HepG2 (cell line): ENCODE measurements around the gene SGSM1. TPM values are rescaled to one million over a fixed set of nuclear protein-coding genes. Genes with fewer than 3 reads are reported as not detected.
A peak's percentile ranks its signal among the peaks of the same experiment; 100 is the strongest.

Experiments
- ATAC-seq: fragments of 200-7000 bp; cut with Tn5 transposase; 3 replicates; pipeline ENCODE4 v1.9.1; 2020; ENCODE audit warnings: mild to moderate bottlenecking, moderate library complexity
- BruUV-seq: library from RNA; stranded (reverse); fragments of 400-500 nt; replicated peaks from 2 replicates; lab custom pipeline; 2021; lab: Mats Ljungman, UMichigan
- CTCF ChIA-PET: fragments of 300-600 bp; formaldehyde crosslinking; extraction: SDS; loops from one replicate; lab custom pipeline; 2021; ENCODE audit warnings: low total read pairs, inconsistent platforms, low intra/inter-chr PET ratio; lab: Yijun Ruan, JAX
- POLR2A ChIA-PET: fragments of 350-600 bp; sonication (Branson Sonifier 250); formaldehyde crosslinking; loops from one replicate; lab custom pipeline; 2020; ENCODE audit warnings: antibody characterized with exemption, inconsistent platforms; lab: Yijun Ruan, JAX
- DNase-seq: peaks from one replicate; pipeline ENCODE4 v3.0.0-alpha.2; 2015; ENCODE audit warnings: low spot score
- FAIRE-seq: peaks from 3 replicates; lab custom pipeline; 2011; peaks lifted over from hg19 to GRCh38; lab: Jason Lieb, UNC
- H2AFZ ChIP-seq: one replicate; pipeline ENCODE4 v1.6.1; 2011; ENCODE audit warnings: low read length, inconsistent platforms
- H3K27ac ChIP-seq: fragments of 300-600 bp; 3 replicates; pipeline ENCODE4 v1.8.0; 2011; ENCODE audit warnings: mixed run types, mild to moderate bottlenecking, mixed read lengths, low read length, inconsistent platforms; ENCODE audit not compliant: insufficient read depth; ENCODE audit errors: extremely low read length
- H3K27me3 ChIP-seq, 2 experiments: fragments of 200-600 bp in 1 of 2; 2 replicates in 1 of 2; 3 replicates in 1 of 2; pipeline versions ENCODE4 v1.6.0 to v1.8.0; 2011; ENCODE audit warnings: low read length in 2 of 2, mild to moderate bottlenecking in 2 of 2, moderate library complexity in 2 of 2, inconsistent platforms in 1 of 2; ENCODE audit not compliant: insufficient read depth in 2 of 2, control insufficient read depth in 1 of 2
- H3K36me3 ChIP-seq, 2 experiments: fragments of 200-600 bp in 1 of 2; replicated peaks in 1 of 2; 2 replicates in 1 of 2; 3 replicates in 1 of 2; pipeline versions ENCODE4 v1.5.1 to v1.8.0; 2011; ENCODE audit warnings: low read length in 2 of 2, inconsistent platforms in 1 of 2; ENCODE audit not compliant: insufficient read depth in 2 of 2, control insufficient read depth in 1 of 2
- H3K4me1 ChIP-seq: 2 replicates; pipeline ENCODE4 v1.5.1; 2012; ENCODE audit warnings: low read length, inconsistent platforms; ENCODE audit not compliant: insufficient read depth
- H3K4me2 ChIP-seq: 2 replicates; pipeline ENCODE4 v1.6.0; 2011; ENCODE audit warnings: low read depth, low read length, inconsistent platforms
- H3K4me3 ChIP-seq, 3 experiments: fragments of 200-600 bp in 1 of 3; sonication (generic), shearing (Covaris generic) in 1 of 3; replicated peaks in 1 of 3; 2 replicates each; pipeline ENCODE4 v1.5.1; 2011 to 2016; ENCODE audit warnings: low read length in 3 of 3, inconsistent platforms in 2 of 3, low read depth in 2 of 3, mild to moderate bottlenecking in 2 of 3, control low read depth in 1 of 3, mixed read lengths in 1 of 3; ENCODE audit not compliant: insufficient read depth in 1 of 3
- H3K79me2 ChIP-seq: one replicate; pipeline ENCODE4 v1.6.1; 2011; ENCODE audit warnings: low read length, inconsistent platforms; ENCODE audit not compliant: insufficient read depth
- H3K9ac ChIP-seq: 2 replicates; pipeline ENCODE4 v1.6.0; 2011; ENCODE audit warnings: mild to moderate bottlenecking, low read depth, low read length, inconsistent platforms; ENCODE audit not compliant: insufficient read depth
- H3K9me3 ChIP-seq: 2 replicates; pipeline ENCODE4 v1.5.1; 2012; ENCODE audit warnings: mild to moderate bottlenecking, low read length
- H4K20me1 ChIP-seq: 2 replicates; pipeline ENCODE4 v1.6.0; 2011; ENCODE audit warnings: inconsistent platforms, mild to moderate bottlenecking, low read length, moderate library complexity; ENCODE audit not compliant: insufficient read depth
- ARID2 ChIP-seq: sonication (generic); formaldehyde crosslinking; IDR thresholded peaks from 2 replicates; pipeline ENCODE4 v1.8.1; 2022; ENCODE audit warnings: mild to moderate bottlenecking, missing genetic modification reagents, borderline replicate concordance
- EHMT2 ChIP-seq: fragments of 200-600 bp; sonication (generic); IDR thresholded peaks from 2 replicates; pipeline ENCODE4 v1.7.0; 2017; ENCODE audit warnings: antibody characterized with exemption, low read depth, low read length, borderline replicate concordance
- KDM2A ChIP-seq: sonication (generic); formaldehyde crosslinking; IDR thresholded peaks from 2 replicates; pipeline ENCODE4 v1.4.0; 2020; ENCODE audit warnings: low read depth, missing genetic modification reagents, borderline replicate concordance
- KLF6 ChIP-seq: IDR thresholded peaks from 2 replicates; pipeline ENCODE4 v1.8.0; 2016; ENCODE audit warnings: missing biosample characterization, missing genetic modification reagents
- MIER2 ChIP-seq: IDR thresholded peaks from 2 replicates; pipeline ENCODE4 v1.6.1; 2016; ENCODE audit warnings: missing biosample characterization, missing genetic modification reagents
- MXD3 ChIP-seq: IDR thresholded peaks from 2 replicates; pipeline ENCODE4 v1.6.1; 2016; ENCODE audit warnings: mild to moderate bottlenecking, missing biosample characterization, missing genetic modification reagents
- PBX2 ChIP-seq: IDR thresholded peaks from 2 replicates; pipeline ENCODE4 v1.6.1; 2016; ENCODE audit warnings: control low read depth
- PITX1 ChIP-seq: sonication (generic); formaldehyde crosslinking; IDR thresholded peaks from 2 replicates; pipeline ENCODE4 v1.5.1; 2020; ENCODE audit warnings: mild to moderate bottlenecking, missing genetic modification reagents
- PLSCR1 ChIP-seq: sonication (generic); formaldehyde crosslinking; IDR thresholded peaks from 2 replicates; pipeline ENCODE4 v1.5.0; 2020; ENCODE audit warnings: missing genetic modification reagents, mild to moderate bottlenecking, borderline replicate concordance
- PREB ChIP-seq: sonication (generic); formaldehyde crosslinking; IDR thresholded peaks from 2 replicates; pipeline ENCODE4 v1.4.0; 2020; ENCODE audit warnings: missing genetic modification reagents
- SP2 ChIP-seq: sonication (generic); formaldehyde crosslinking; IDR thresholded peaks from 2 replicates; pipeline ENCODE4 v1.5.1; 2020; ENCODE audit warnings: mild to moderate bottlenecking, missing genetic modification reagents
- TERF1 ChIP-seq: sonication (generic); formaldehyde crosslinking; IDR thresholded peaks from 2 replicates; pipeline ENCODE4 v1.8.0; 2022; ENCODE audit warnings: mild to moderate bottlenecking, missing genetic modification reagents, moderate library complexity
- ZBTB44 ChIP-seq: sonication (generic); formaldehyde crosslinking; IDR thresholded peaks from 2 replicates; pipeline ENCODE4 v1.4.0; 2020; ENCODE audit warnings: missing genetic modification reagents
- ZFP91 ChIP-seq: sonication (generic); formaldehyde crosslinking; IDR thresholded peaks from 2 replicates; pipeline ENCODE4 v1.9.0; 2022; ENCODE audit warnings: missing genetic modification reagents, mild to moderate bottlenecking, borderline replicate concordance
- ZNF772 ChIP-seq: sonication (generic); formaldehyde crosslinking; IDR thresholded peaks from 2 replicates; pipeline ENCODE4 v1.5.0; 2020; ENCODE audit warnings: mild to moderate bottlenecking, missing genetic modification reagents
- ZNF775 ChIP-seq: sonication (generic); formaldehyde crosslinking; IDR thresholded peaks from 2 replicates; pipeline ENCODE4 v1.4.0; 2020; ENCODE audit warnings: missing genetic modification reagents, mild to moderate bottlenecking, moderate library complexity, borderline replicate concordance
- WGBS: methylation state at CpG from one replicate; pipeline ENCODE4 v1.1.6; 2017; ENCODE audit warnings: low lambda C conversion rate; 5-methylcytosine and 5-hydroxymethylcytosine counted together
- in situ Hi-C: cut with HindIII; loops from 2 replicates; pipeline ENCODE4 v1.10.0; 2017; ENCODE audit warnings: low pct_unique_long_range_greater_than_20kb; ENCODE audit not compliant: extremely low pct_ligation_motif_present
- intact Hi-C: fragments of 100-400 bp; cut with micrococcal nuclease; formaldehyde crosslinking; loops from one replicate; pipeline ENCODE4 v1.10.0; 2022; ENCODE audit not compliant: unreplicated experiment
- polyA plus RNA-seq, 8 experiments: library from polyadenylated mRNA; depleted of rRNA in 3 of 8; stranded (reverse) in 7 of 8; unstranded in 1 of 8; fragments of >200 nt; fragmentation: Illumina TruSeq in 4 of 8; extraction: Trizol in 4 of 8; gene quantifications; 2 replicates each; pipeline versions ENCODE4 v1.2.1 to v1.2.3, GENCODE V29; 2011 to 2016; ENCODE audit warnings: low read depth in 4 of 8, missing spikeins in 1 of 8, mixed read lengths in 1 of 8; ENCODE audit not compliant: insufficient read depth in 1 of 8
- total RNA-seq, 5 experiments: library from RNA; depleted of rRNA; stranded (reverse); fragments of >200 nt; fragmentation: Illumina TruSeq; extraction: Trizol; gene quantifications; 2 replicates each; pipeline ENCODE4 v1.2.3, GENCODE V29; 2016; ENCODE audit warnings: low read depth in 1 of 5

SGSM1 gene
- total and polyA plus RNA-seq, 2 of the 13 experiments (the other 11 are each of a cell fraction or from before 2014, with no cell fraction given): 0.07 TPM; not detected in 1

- H3K27ac ChIP-seq: no peak overlapping the region
- intact Hi-C loops (no loop called here), in situ Hi-C loops (no loop called here)
- H3K4me2 ChIP-seq: no peak overlapping the region
- no peaks in the 10 kb centered on the region for H3K9me3 ChIP-seq
- CTCF ChIA-PET: no interaction called here
- WGBS: 2% methylated on average over 3 of the region's 4 CpGs
- no peak for DNase-seq
- H3K27me3 ChIP-seq: peaks cover 0 to 2% of the 10 kb centered on the region in 2 experiments; a peak in 2 of 5 replicates
- no peak for FAIRE-seq
- no peak overlapping the region for H3K9ac ChIP-seq
- BruUV-seq: no TSS peak
- no peaks in the 10 kb centered on the region for H3K36me3 ChIP-seq
- no peak overlapping the region for H2AFZ ChIP-seq
- H4K20me1 ChIP-seq: no peaks in the 10 kb centered on the region
- H3K79me2 ChIP-seq: no peaks in the 10 kb centered on the region
- H3K4me1 ChIP-seq: no peaks in the 10 kb centered on the region
- POLR2A ChIA-PET: no interaction called here
- no peak overlapping the region for H3K4me3 ChIP-seq
- no peak for ATAC-seq
- TF ChIP-seq ZNF772 (CRISPR knock-in tag): no peak
- peak; percentile 95 for TF ChIP-seq EHMT2
- peak; percentile 60; the same call in 1 of the 2 replicates for TF ChIP-seq KLF6 (CRISPR knock-in tag)
- TF ChIP-seq PLSCR1 (CRISPR knock-in tag): no peak
- TF ChIP-seq PITX1 (CRISPR knock-in tag): no peak
- no peak for TF ChIP-seq ARID2 (CRISPR knock-in tag)
- peak; percentile 96 for TF ChIP-seq MIER2 (CRISPR knock-in tag)
- no peak for TF ChIP-seq SP2 (CRISPR knock-in tag)
- TF ChIP-seq MXD3 (CRISPR knock-in tag): peak; percentile 42; the same call in 1 of the 2 replicates
- no peak for TF ChIP-seq PREB (CRISPR knock-in tag)
- no peak for TF ChIP-seq ZFP91 (CRISPR knock-in tag)
- TF ChIP-seq TERF1: no peak
- TF ChIP-seq KDM2A (CRISPR knock-in tag): no peak
- no peak for TF ChIP-seq ZNF775
- 0 out of 2 replicates have a peak, but pooled peaks have one; percentile 31 for TF ChIP-seq ZBTB44 (CRISPR knock-in tag)
- no peak for TF ChIP-seq PBX2 (CRISPR knock-in tag)
These were observed 70.0 kb downstream of the SGSM1 start for GRCh38 chr22:24875862-24876506.
